Endodermal cell (in vitro differentiated cells): ENCODE results near the gene PTPRT. TPM values are rescaled to one million over a fixed set of nuclear protein-coding genes. Genes with fewer than 3 reads are reported as not detected.

Source experiments
- DNase-seq: peaks from one replicate; pipeline ENCODE4 v3.0.0-alpha.2; 2017
- H3K27ac ChIP-seq: 2 replicates; pipeline ENCODE4 v1.5.1; 2013; ENCODE audit warnings: mild to moderate bottlenecking, low read depth, low read length, moderate library complexity
- H3K27me3 ChIP-seq: 2 replicates; pipeline ENCODE4 v1.6.1; 2013; ENCODE audit warnings: mild to moderate bottlenecking, low read length, moderate library complexity; ENCODE audit not compliant: insufficient read depth, control insufficient read depth, poor library complexity, severe bottlenecking
- H3K36me3 ChIP-seq: 2 replicates; pipeline ENCODE4 v1.7.0; 2013; ENCODE audit warnings: mild to moderate bottlenecking, low read length, moderate library complexity; ENCODE audit not compliant: control insufficient read depth, insufficient read depth
- H3K4me1 ChIP-seq: one replicate; pipeline ENCODE4 v1.7.0; 2013; ENCODE audit warnings: low read length; ENCODE audit not compliant: control insufficient read depth, insufficient read depth
- H3K4me3 ChIP-seq: 2 replicates; pipeline ENCODE4 v1.5.1; 2013; ENCODE audit warnings: mild to moderate bottlenecking, low read length, moderate library complexity
- H3K9ac ChIP-seq: 2 replicates; pipeline ENCODE4 v1.6.1; 2013; ENCODE audit warnings: mild to moderate bottlenecking, low read length, moderate library complexity; ENCODE audit not compliant: poor library complexity, severe bottlenecking; ENCODE audit errors: extremely low read depth
- H3K9me3 ChIP-seq: 2 replicates; pipeline ENCODE4 v1.6.1; 2013; ENCODE audit warnings: mild to moderate bottlenecking, low read length, moderate library complexity; ENCODE audit not compliant: control insufficient read depth
- H3K27ac Mint-ChIP-seq: 2 replicates; pipeline ENCODE4 v1.8.0; 2020; ENCODE audit warnings: mixed read lengths
- H3K27me3 Mint-ChIP-seq: 2 replicates; pipeline ENCODE4 v1.8.0; 2021; ENCODE audit warnings: mild to moderate bottlenecking, mixed read lengths; ENCODE audit not compliant: insufficient read depth
- H3K36me3 Mint-ChIP-seq: 2 replicates; pipeline ENCODE4 v1.8.0; 2020; ENCODE audit warnings: low read depth, mixed read lengths
- H3K4me1 Mint-ChIP-seq: 2 replicates; pipeline ENCODE4 v1.8.0; 2020; ENCODE audit warnings: mixed read lengths
- H3K4me3 Mint-ChIP-seq: 2 replicates; pipeline ENCODE4 v1.8.0; 2020; ENCODE audit warnings: mild to moderate bottlenecking, moderate library complexity, mixed read lengths
- H3K9me3 Mint-ChIP-seq: 2 replicates; pipeline ENCODE4 v1.8.0; 2020; ENCODE audit warnings: mild to moderate bottlenecking, mixed read lengths
- WGBS, 2 experiments: methylation state at CpG; one replicate each; pipeline versions ENCODE4 v1.1.5 to v1.1.7; 2013; ENCODE audit warnings: missing lambda C conversion rate in 2 of 2, mixed read lengths in 1 of 2; ENCODE audit not compliant: insufficient coverage in 1 of 2, insufficient read length in 1 of 2; 5-methylcytosine and 5-hydroxymethylcytosine counted together
- total RNA-seq, 2 donors: library from RNA; stranded (reverse); fragmentation: NEBNext Ultra II Directional in 1 of 2; extraction: Animal tissue kit (Norgen Biotek cat#: 25700) in 1 of 2; gene quantifications; 2 replicates in 1 of 2; 3 replicates in 1 of 2; pipeline ENCODE4 v1.2.1, GENCODE V29; 2021
- TF ChIP-seq, protein P1 (sequence below): fragments of 200-600 bp; sonication (generic); conservative IDR thresholded peaks from 2 replicates; pipeline ENCODE4 v1.5.0; 2021; ENCODE audit warnings: antibody characterized with exemption, mild to moderate bottlenecking

The PTPRT gene
- total RNA-seq, 2 donors from 2014 or later, result 2.3 to 2.7 TPM

DNA sequence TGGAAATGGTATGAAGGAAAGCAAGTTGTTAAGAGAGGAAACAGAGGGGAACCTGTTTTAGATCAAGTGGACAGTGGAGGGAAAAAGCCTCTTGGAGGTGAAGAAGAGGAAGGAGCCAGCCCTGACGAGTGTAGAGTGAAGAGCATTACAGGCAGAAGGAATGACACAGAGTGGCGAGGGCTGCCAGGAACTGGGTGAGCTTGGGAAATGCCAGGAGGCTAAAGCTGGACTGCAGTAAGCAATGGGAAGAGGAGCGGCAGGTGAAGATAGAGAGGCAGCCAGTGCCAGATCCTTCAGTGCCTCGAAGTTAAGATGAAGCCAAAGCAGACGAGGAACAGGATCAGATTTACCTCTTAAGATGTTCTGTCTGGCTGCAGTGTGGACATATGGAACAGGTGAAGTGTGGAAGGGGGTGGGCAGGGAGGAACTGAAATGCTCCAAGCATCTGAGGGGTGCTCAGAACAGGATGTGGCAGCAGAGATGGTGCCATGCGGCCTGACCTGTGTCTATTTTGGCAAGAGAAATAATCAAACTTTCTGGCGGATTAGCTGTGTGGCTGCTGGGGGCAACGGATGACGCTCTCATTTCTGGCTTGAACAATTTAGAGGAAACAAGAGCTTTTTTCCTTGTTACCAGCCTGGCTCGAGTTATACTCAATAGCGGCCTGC is 748.4 kb downstream of the PTPRT start:
- H3K4me3 Mint-ChIP-seq, result no peak overlapping the region
- H3K4me1 Mint-ChIP-seq, result no peaks in the 10 kb centered on the region
- H3K27me3 Mint-ChIP-seq, result peaks cover 3% of the 10 kb centered on the region
- Histone ChIP-seq H3K9ac (no peak overlapping the region), H3K27ac (no peak overlapping the region), H3K4me1 (no peaks in the 10 kb centered on the region), H3K9me3 (peaks cover 21% of the 10 kb centered on the region), H3K27me3 (no peaks in the 10 kb centered on the region), H3K36me3 (no peaks in the 10 kb centered on the region), H3K4me3 (no peak overlapping the region)
- WGBS, 2 experiments, result 87 to 92% methylated on average over 9 to 11 of the region's 11 CpGs
- no peaks in the 10 kb centered on the region for H3K36me3 Mint-ChIP-seq
- TF ChIP-seq, protein P1, sequence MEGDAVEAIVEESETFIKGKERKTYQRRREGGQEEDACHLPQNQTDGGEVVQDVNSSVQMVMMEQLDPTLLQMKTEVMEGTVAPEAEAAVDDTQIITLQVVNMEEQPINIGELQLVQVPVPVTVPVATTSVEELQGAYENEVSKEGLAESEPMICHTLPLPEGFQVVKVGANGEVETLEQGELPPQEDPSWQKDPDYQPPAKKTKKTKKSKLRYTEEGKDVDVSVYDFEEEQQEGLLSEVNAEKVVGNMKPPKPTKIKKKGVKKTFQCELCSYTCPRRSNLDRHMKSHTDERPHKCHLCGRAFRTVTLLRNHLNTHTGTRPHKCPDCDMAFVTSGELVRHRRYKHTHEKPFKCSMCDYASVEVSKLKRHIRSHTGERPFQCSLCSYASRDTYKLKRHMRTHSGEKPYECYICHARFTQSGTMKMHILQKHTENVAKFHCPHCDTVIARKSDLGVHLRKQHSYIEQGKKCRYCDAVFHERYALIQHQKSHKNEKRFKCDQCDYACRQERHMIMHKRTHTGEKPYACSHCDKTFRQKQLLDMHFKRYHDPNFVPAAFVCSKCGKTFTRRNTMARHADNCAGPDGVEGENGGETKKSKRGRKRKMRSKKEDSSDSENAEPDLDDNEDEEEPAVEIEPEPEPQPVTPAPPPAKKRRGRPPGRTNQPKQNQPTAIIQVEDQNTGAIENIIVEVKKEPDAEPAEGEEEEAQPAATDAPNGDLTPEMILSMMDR, result no peak
- H3K9me3 Mint-ChIP-seq, result no peaks in the 10 kb centered on the region
- no peak overlapping the region for H3K27ac Mint-ChIP-seq
- DNase-seq, result no peak

DNA sequence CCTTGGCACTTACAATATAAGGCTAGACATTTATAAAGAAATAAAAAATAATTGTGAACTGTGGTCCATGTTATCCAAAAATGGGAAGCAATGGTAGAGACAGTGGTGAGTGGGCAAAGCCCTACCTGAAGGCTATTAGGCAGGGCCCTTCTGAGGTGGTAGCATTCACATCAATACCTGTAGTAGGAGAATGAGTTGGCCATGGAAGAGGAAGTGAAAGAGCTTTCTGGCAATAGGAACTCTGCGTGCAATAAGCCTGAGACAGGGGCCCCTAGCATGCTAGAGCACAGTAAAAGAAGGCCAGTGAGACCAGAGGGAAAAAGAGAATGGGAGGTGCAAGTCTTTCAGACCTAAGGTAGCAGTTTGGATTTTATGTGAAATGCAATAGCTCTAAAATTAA is 754.5 kb downstream of the PTPRT start:
- H3K4me1 Mint-ChIP-seq, result no peaks in the 10 kb centered on the region
- H3K4me3 Mint-ChIP-seq, result no peak overlapping the region
- Histone ChIP-seq H3K27me3 (no peaks in the 10 kb centered on the region), H3K4me3 (no peak overlapping the region), H3K4me1 (no peaks in the 10 kb centered on the region), H3K36me3 (no peaks in the 10 kb centered on the region), H3K9ac (no peak overlapping the region), H3K9me3 (peaks cover 10% of the 10 kb centered on the region), H3K27ac (no peak overlapping the region)
- 79 to 93% methylated on average over 1 of the region's 1 CpG for WGBS, 2 experiments
- no peaks in the 10 kb centered on the region for H3K27me3 Mint-ChIP-seq
- H3K27ac Mint-ChIP-seq, result no peak overlapping the region
- H3K36me3 Mint-ChIP-seq, result no peaks in the 10 kb centered on the region
- DNase-seq, result no peak
- no peaks in the 10 kb centered on the region for H3K9me3 Mint-ChIP-seq
- TF ChIP-seq, protein P1, result no peak

DNA sequence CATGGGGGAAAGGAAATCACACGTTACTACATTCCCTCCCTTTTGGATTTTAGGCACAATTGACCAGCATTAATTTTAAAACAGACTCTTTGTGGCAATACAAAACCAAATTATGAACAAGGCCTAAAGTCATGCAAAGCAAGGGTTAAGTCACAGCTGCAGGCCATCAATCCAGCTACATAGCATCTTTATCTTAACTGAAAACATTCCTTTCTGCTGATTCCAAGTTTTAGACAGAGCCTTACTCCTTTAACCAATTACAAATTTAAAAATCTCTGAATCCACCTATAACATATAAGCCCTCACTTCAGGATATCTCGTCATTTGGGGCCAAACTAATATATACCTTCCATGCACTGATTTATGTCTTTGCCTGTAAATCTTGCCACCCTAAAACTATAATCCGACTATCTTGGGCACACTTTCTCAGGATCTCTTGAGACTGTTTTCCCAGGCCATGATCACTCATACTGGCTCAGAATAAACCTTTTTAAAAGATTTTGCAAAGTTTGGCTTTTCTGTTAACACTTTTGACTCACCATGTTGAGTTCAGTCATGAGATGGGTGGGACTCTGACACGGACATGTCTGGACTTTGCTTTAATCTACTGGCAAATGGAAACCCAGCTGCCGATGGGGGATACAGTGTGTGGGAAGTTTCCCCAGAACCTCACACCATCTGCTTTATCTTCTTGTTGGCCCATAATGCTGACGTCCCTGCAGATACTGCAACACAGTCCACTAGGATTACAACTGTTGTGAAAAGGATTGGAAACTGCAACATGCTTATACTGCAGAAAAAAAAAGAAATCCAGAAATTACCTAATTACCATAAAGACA is 757.0 kb downstream of the PTPRT start:
- H3K27ac ChIP-seq, result no peak overlapping the region
- no peak overlapping the region for H3K9ac ChIP-seq
- H3K27me3 Mint-ChIP-seq, result no peaks in the 10 kb centered on the region
- H3K36me3 ChIP-seq, result no peaks in the 10 kb centered on the region
- H3K9me3 Mint-ChIP-seq, result no peaks in the 10 kb centered on the region
- no peaks in the 10 kb centered on the region for H3K36me3 Mint-ChIP-seq
- H3K9me3 ChIP-seq, result no peaks in the 10 kb centered on the region
- H3K4me3 ChIP-seq, result no peak overlapping the region
- DNase-seq, result no peak
- WGBS, 2 experiments, result 80 to 96% methylated on average over 3 to 6 of the region's 6 CpGs
- TF ChIP-seq, protein P1, result no peak
- no peak overlapping the region for H3K4me3 Mint-ChIP-seq
- no peaks in the 10 kb centered on the region for H3K4me1 Mint-ChIP-seq
- no peak overlapping the region for H3K27ac Mint-ChIP-seq
- H3K27me3 ChIP-seq, result no peaks in the 10 kb centered on the region
- H3K4me1 ChIP-seq, result no peaks in the 10 kb centered on the region
